IPS-18c (cell line): ENCODE measurements around the gene ATRIP.

Experiments
- H3K4me3 ChIP-seq: 2 replicates; pipeline ENCODE4 v1.7.0; 2013; ENCODE audit warnings: low read depth, mild to moderate bottlenecking, low read length, moderate library complexity; ENCODE audit not compliant: insufficient read depth
- H3K9me3 ChIP-seq: one replicate; pipeline ENCODE4 v1.6.1; 2013; ENCODE audit warnings: mild to moderate bottlenecking, low read length, moderate library complexity; ENCODE audit not compliant: control insufficient read depth, insufficient read depth

Gene ATRIP

GRCh38 chr3:48407542-48408099 is 38.9 kb upstream of the ATRIP start:
- Histone ChIP-seq H3K4me3 (no peak overlapping the region), H3K9me3 (no peaks in the 10 kb centered on the region)

DNA sequence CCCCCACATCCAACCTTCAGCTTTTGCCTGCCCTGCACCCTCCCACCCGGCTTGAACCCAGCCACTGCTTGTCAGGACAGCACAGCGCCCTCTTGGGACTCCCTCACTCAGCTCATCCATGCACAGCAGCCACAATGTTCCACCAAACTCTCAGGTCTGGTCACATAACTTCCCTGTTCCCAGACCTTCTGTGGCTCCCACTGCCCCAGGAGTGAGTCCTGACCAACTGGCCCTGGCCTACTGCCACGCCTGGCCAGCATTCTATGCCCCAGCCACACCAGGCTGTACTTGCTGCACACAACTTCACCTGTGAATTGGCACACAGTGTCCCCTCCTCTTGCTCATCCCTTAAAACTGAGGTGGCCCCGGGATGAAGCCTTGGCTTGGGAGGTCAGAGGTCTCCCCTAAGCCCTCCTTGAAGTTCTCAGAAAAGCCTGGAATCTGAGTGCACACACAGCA is 37.7 kb upstream of the ATRIP start:
- H3K9me3 ChIP-seq, result no peaks in the 10 kb centered on the region
- no peak overlapping the region for H3K4me3 ChIP-seq

DNA sequence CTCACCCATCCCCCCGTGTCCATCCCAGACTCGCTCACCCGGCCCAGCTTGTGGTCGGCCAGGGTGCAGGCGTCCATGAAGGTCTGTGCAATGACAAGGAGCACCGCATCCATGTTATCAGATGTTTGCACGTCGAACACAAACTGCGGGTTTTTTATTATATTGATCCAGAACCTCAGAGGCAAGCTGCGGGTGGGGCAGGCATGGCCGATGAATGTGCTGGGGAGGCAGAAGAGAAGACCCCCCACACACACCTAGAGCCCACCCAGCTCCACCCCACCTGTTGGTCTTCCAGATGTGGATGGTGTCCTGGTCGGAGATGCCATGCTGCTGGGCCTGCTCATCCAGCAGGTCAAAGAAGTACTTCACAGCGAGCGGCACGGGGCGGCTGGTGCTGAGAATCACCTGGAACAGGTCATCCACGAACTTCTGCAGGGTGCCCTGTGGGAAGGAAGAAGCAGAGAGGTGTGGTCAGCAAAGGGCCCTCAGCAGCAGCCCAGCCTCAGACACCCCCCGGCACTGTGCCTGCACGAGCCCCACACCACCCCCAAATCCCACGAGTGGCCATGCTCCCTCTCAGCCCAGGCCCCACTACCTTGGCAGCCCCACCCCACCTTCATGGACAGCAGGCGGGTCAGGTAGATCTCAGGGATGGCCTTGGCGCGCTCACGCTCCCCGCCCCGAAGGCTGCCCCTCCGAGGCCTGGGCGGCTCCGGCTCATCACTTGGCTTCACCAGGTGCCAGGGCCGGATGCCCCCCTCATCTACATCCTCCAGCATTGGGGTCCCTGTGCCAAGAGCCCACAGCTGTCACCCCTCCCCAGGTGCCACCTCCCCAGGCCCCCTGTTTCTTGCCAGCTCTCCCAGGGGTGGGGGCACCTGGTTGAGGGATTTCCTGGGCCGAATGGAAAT is 37.0 kb upstream of the ATRIP start:
- H3K4me3 ChIP-seq, result no peak overlapping the region
- no peaks in the 10 kb centered on the region for H3K9me3 ChIP-seq

GRCh38 chr3:48410205-48411040 is 36.1 kb upstream of the ATRIP start:
- H3K9me3 ChIP-seq, result no peaks in the 10 kb centered on the region

GRCh38 chr3:48411041-48411588 is 35.4 kb upstream of the ATRIP start:
- no peak overlapping the region for H3K4me3 ChIP-seq
- no peaks in the 10 kb centered on the region for H3K9me3 ChIP-seq

More at GRCh38 chr3:48410205-48411040, 36.1 kb upstream of the ATRIP start:
- no peak overlapping the region for H3K4me3 ChIP-seq

DNA sequence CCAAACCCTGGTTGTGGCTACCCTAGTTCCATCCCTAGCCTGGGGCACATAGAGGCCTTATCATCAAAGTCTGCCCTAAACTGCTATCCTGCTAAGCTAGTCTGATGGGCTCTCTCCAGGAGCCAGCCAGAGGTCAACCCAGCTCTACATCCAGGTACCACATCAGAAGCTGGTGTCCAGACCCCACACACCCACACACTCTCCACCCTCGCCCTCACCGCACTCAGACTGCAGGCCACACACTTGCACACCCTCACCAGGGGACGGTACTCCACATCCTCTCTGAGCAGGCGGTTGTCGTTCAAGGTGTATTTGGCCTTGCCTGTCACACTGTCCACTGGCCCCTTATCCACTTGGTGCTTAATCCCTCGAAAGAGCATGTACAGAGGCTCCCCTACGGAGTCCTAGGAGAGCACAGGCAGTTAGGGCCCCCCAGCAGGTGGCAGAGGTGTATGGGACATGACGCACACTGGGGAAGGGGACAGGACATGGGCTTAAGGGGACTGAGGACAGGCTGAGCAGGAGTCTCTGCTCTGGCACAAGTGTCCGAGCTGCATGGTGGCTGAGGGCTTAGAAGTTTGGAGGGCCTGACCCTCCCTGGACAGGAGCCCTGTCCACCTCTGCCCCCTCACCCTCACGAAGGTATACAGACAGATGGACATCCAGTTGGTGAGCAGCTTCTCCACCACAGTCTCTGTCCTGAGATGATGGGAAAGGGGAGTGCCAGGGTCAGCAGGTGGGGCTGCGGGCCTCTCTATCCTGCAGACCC is 34.7 kb upstream of the ATRIP start:
- Histone ChIP-seq H3K9me3 (no peaks in the 10 kb centered on the region), H3K4me3 (no peak overlapping the region)

DNA sequence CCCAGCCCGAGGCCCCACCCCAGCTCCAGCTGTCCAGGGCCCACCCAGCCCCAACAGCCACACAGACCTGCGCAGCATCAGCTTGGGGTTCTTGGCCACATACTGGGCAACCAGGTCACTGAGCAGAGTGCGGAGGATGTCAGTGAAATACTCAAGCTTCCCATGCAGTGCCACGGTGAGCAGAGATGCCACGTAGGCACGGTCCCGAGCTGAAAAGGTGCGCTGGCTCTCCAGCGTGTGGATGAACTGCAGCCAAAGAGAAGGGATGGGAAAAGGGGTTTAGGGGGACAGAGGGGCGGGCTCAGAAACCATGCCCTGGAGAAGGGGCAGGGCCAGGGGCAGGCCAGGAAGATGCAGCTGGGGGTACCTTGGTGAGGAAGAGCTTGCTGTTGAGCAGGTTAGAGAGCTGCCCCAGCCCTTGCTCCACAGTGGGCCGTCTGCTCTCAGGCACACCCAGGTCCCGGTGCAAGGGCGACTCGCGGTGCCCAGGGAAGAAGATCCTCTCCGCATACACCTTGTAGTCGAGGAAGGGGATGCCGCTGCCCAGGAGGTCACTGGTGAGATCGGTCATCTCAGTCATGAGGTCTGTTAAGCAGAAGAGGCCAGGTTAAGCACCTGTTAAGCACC is 34.0 kb upstream of the ATRIP start:
- no peak overlapping the region for H3K4me3 ChIP-seq
- H3K9me3 ChIP-seq, result no peaks in the 10 kb centered on the region

- Histone ChIP-seq H3K9me3 (no peaks in the 10 kb centered on the region), H3K4me3 (no peak overlapping the region)
Observed at GRCh38 chr3:48413086-48413485, 33.5 kb upstream of the ATRIP start.

GRCh38 chr3:48413611-48414010 is 32.9 kb upstream of the ATRIP start:
- Histone ChIP-seq H3K4me3 (no peak overlapping the region), H3K9me3 (no peaks in the 10 kb centered on the region)

GRCh38 chr3:48414376-48415250 is 31.9 kb upstream of the ATRIP start:
- no peak overlapping the region for H3K4me3 ChIP-seq
- no peaks in the 10 kb centered on the region for H3K9me3 ChIP-seq

DNA sequence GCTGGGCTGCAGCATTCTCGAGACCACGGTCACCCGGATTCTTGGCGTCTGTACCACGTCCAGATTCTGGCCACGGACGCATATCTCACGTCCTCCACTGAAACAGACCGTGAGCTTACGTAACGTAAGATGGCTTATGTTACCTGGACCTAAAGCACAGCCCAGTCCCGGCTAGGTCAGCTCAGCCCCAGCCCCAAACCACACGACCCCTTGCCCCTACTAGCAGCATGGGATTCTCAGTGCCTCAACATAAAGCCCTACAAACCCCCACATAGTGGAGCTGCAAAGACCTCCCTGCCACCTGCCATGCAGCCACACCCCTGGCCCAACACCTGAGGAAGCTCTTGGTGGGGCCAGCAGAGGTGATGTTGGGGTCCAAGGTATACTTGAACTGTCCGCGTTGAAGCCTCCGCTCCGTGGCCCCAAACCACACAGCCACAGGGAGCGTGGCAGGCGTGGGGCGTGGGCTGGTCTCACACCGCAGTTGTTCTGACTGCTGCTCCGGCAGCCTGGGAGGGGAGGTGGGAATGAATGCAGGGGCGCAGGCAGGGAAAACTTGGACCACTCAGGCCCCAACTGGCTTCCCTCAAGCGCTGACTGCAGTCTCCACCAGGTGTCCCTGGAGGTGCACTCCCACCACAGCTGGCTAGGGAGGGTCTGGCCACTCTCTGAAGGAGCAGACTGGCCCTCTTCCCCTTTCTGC is 31.1 kb upstream of the ATRIP start:
- H3K9me3 ChIP-seq, result no peaks in the 10 kb centered on the region
- no peak overlapping the region for H3K4me3 ChIP-seq

DNA sequence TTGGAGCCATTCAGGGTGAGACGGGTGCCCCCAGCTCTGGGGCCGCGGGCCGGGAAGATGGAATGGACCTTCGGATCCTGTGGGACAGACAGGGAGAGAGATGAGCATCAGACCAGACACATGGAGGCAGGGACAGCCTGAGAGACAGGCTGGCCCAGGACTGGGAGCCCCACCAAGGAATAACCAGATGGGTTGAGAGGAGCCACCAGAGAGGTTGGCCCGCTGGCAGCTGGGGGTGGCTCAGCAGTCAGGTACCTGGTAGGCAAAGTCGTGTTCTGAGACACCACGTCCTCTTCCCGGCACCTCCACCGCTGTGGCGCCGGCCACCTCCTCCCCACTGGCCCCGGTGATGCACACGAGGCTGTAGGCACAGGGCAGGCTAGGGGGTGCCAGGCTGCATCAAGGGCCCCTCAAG is 30.4 kb upstream of the ATRIP start:
- Histone ChIP-seq H3K4me3 (no peak overlapping the region), H3K9me3 (no peaks in the 10 kb centered on the region)

GRCh38 chr3:48416546-48416945 is 30.0 kb upstream of the ATRIP start:
- no peak overlapping the region for H3K4me3 ChIP-seq
- H3K9me3 ChIP-seq, result no peaks in the 10 kb centered on the region

GRCh38 chr3:48417529-48418108 is 28.9 kb upstream of the ATRIP start:
- Histone ChIP-seq H3K4me3 (no peak overlapping the region), H3K9me3 (no peaks in the 10 kb centered on the region)

DNA sequence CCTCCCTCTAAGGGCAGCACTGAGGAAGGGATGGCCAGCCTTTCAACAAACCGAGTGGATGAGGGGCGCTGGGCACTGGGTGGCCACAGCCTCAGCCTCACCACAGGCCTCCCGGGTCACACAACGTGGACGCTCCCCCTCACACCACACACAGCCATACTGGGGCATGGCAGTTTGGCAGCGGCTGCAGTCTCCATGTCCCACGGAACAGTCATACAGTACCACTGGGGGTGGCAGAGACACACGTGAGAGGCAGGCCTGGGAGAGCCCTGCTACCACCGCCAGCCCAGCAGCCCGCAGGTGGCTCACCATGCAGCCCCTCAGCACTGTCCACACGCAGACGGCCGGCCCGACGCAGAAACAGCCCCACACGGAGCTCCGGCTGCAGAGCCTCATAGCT is 28.4 kb upstream of the ATRIP start:
- no peaks in the 10 kb centered on the region for H3K9me3 ChIP-seq
- no peak overlapping the region for H3K4me3 ChIP-seq
